GM23338 (cell line): ENCODE data around the gene LEPR. TPM values are rescaled to one million over a fixed set of nuclear protein-coding genes. Genes with fewer than 3 reads are reported as not detected.

Experiments
- ATAC-seq: fragments of 200-7000 bp; cut with Tn5 transposase; 3 replicates; pipeline ENCODE4 v1.9.1; 2020
- DNase-seq: peaks from one replicate; pipeline ENCODE4 v3.0.0-alpha.2; 2015; ENCODE audit warnings: low spot score
- H2AFZ ChIP-seq: fragments of 200-600 bp; sonication (generic); 2 replicates; pipeline ENCODE4 v1.8.0; 2016; ENCODE audit warnings: antibody characterized with exemption, mild to moderate bottlenecking, moderate library complexity
- H3F3A ChIP-seq: fragments of 200-600 bp; sonication (generic); replicated peaks from 2 replicates; pipeline ENCODE4 v1.8.0; 2017; ENCODE audit warnings: antibody characterized with exemption, mixed run types, low read depth
- H3K27ac ChIP-seq: fragments of 200-600 bp; sonication (generic); 2 replicates; pipeline ENCODE4 v1.6.1; 2016; ENCODE audit warnings: low read depth
- H3K27me3 ChIP-seq: fragments of 200-600 bp; sonication (generic); 2 replicates; pipeline ENCODE4 v1.8.0; 2016; ENCODE audit warnings: mild to moderate bottlenecking, mixed run types, moderate library complexity; ENCODE audit not compliant: insufficient read depth
- H3K36me3 ChIP-seq: fragments of 200-600 bp; sonication (generic); 2 replicates; pipeline ENCODE4 v1.8.0; 2016; ENCODE audit warnings: mild to moderate bottlenecking; ENCODE audit not compliant: insufficient read depth
- H3K4me1 ChIP-seq: fragments of 200-600 bp; sonication (generic); 2 replicates; pipeline ENCODE4 v1.8.0; 2016; ENCODE audit warnings: mild to moderate bottlenecking, moderate library complexity; ENCODE audit not compliant: insufficient read depth
- H3K4me2 ChIP-seq: fragments of 200-600 bp; sonication (generic); 2 replicates; pipeline ENCODE4 v1.7.1; 2017; ENCODE audit warnings: mixed run types
- H3K4me3 ChIP-seq: fragments of 200-600 bp; sonication (generic); 2 replicates; pipeline ENCODE4 v1.6.1; 2016; ENCODE audit warnings: mixed run types
- H3K79me2 ChIP-seq: fragments of 200-600 bp; sonication (generic); replicated peaks from 2 replicates; pipeline ENCODE4 v1.8.0; 2017; ENCODE audit warnings: mild to moderate bottlenecking; ENCODE audit not compliant: insufficient read depth
- H3K9me2 ChIP-seq: fragments of 200-600 bp; sonication (generic); 2 replicates; pipeline ENCODE4 v1.8.0; 2017; ENCODE audit not compliant: insufficient read depth
- H4K20me1 ChIP-seq: fragments of 200-600 bp; sonication (generic); replicated peaks from 2 replicates; pipeline ENCODE4 v1.8.0; 2017; ENCODE audit warnings: mild to moderate bottlenecking; ENCODE audit not compliant: insufficient read depth
- H3K27ac Mint-ChIP-seq: 2 replicates; pipeline ENCODE4 v1.8.0; 2020; ENCODE audit warnings: inconsistent platforms, mild to moderate bottlenecking, moderate library complexity, mixed read lengths
- H3K27me3 Mint-ChIP-seq: 3 replicates; pipeline ENCODE4 v1.8.0; 2022; ENCODE audit warnings: low read depth, mild to moderate bottlenecking, moderate library complexity, mixed read lengths, inconsistent platforms; ENCODE audit not compliant: insufficient read depth, poor library complexity
- H3K36me3 Mint-ChIP-seq: 3 replicates; pipeline ENCODE4 v1.8.0; 2021; ENCODE audit warnings: low read depth, mild to moderate bottlenecking, inconsistent platforms, moderate library complexity, mixed read lengths
- H3K4me1 Mint-ChIP-seq: 3 replicates; pipeline ENCODE4 v1.8.0; 2020; ENCODE audit warnings: mild to moderate bottlenecking, inconsistent platforms, mixed read lengths
- H3K4me3 Mint-ChIP-seq: 3 replicates; pipeline ENCODE4 v1.8.0; 2021; ENCODE audit warnings: moderate library complexity, mild to moderate bottlenecking, inconsistent platforms, mixed read lengths
- H3K9me3 Mint-ChIP-seq: 3 replicates; pipeline ENCODE4 v1.8.0; 2020; ENCODE audit warnings: moderate library complexity, mild to moderate bottlenecking, inconsistent platforms, mixed read lengths
- CREB1 ChIP-seq: fragments of 250-450 bp; sonication (Bioruptor Pico); IDR thresholded peaks from 2 replicates; pipeline ENCODE4 v1.5.0; 2020; ENCODE audit warnings: low read depth, mild to moderate bottlenecking, moderate library complexity
- CTCF ChIP-seq, 2 experiments: fragments of 200-600 bp in 1 of 2; sonication (generic) in 1 of 2; conservative IDR thresholded peaks; 2 replicates each; pipeline versions ENCODE4 v1.5.1 to v1.6.1; 2016 to 2017; ENCODE audit warnings: antibody characterized with exemption in 2 of 2, low read depth in 2 of 2, mild to moderate bottlenecking in 2 of 2, moderate library complexity in 1 of 2
- ETS1 ChIP-seq: IDR thresholded peaks from 2 replicates; pipeline ENCODE4 v1.6.1; 2016; ENCODE audit warnings: antibody characterized with exemption
- EZH2 ChIP-seq: fragments of 200-600 bp; sonication (generic); IDR thresholded peaks from one replicate; pipeline ENCODE4 v1.8.0; 2017; ENCODE audit warnings: antibody characterized with exemption, mild to moderate bottlenecking, low read depth; ENCODE audit not compliant: unreplicated experiment
- EZH2phosphoT487 ChIP-seq: fragments of 200-600 bp; sonication (generic); IDR thresholded peaks from one replicate; pipeline ENCODE4 v1.8.1; 2018; ENCODE audit warnings: antibody characterized with exemption; ENCODE audit not compliant: unreplicated experiment
- JUNB ChIP-seq: IDR thresholded peaks from one replicate; pipeline ENCODE4 v1.6.1; 2016; ENCODE audit warnings: antibody characterized with exemption; ENCODE audit not compliant: unreplicated experiment
- NANOG ChIP-seq: IDR thresholded peaks from 2 replicates; pipeline ENCODE4 v1.6.1; 2016; ENCODE audit warnings: antibody characterized with exemption, borderline replicate concordance
- POLR2AphosphoS5 ChIP-seq: IDR thresholded peaks from 2 replicates; pipeline ENCODE4 v1.6.1; 2016; ENCODE audit warnings: antibody characterized with exemption, low read depth
- REST ChIP-seq: IDR thresholded peaks from one replicate; pipeline ENCODE4 v1.6.1; 2018; ENCODE audit warnings: antibody characterized with exemption; ENCODE audit not compliant: unreplicated experiment
- STAT1 ChIP-seq: IDR thresholded peaks from one replicate; pipeline ENCODE4 v1.6.1; 2016; ENCODE audit warnings: antibody characterized with exemption; ENCODE audit not compliant: unreplicated experiment
- ZNF114 ChIP-seq: fragments of 250-450 bp; sonication (Bioruptor Pico); IDR thresholded peaks from 2 replicates; pipeline ENCODE4 v1.5.0; 2020; ENCODE audit warnings: mild to moderate bottlenecking, moderate library complexity
- ZNF331 ChIP-seq: fragments of 250-450 bp; sonication (Bioruptor Pico); IDR thresholded peaks from 2 replicates; pipeline ENCODE4 v1.5.0; 2020; ENCODE audit warnings: low read depth, mild to moderate bottlenecking, moderate library complexity
- ZNF462 ChIP-seq: fragments of 250-450 bp; sonication (Bioruptor Pico); IDR thresholded peaks from 2 replicates; pipeline ENCODE4 v1.5.0; 2020; ENCODE audit warnings: mild to moderate bottlenecking, moderate library complexity
- polyA plus RNA-seq: library from polyadenylated mRNA; unstranded; fragments of >200 nt; fragmentation: Nextera tagmentation; extraction: Ambion mirVana; gene quantifications from 2 replicates; pipeline ENCODE4 v1.2.1, GENCODE V29; 2016
- total RNA-seq: library from RNA; depleted of rRNA; stranded (reverse); fragments of >200 nt; shearing (Covaris generic); gene quantifications from 2 replicates; pipeline ENCODE4 v1.2.3, GENCODE V29; 2014

The LEPR gene
- total and polyA plus RNA-seq, 2 experiments from 2014 or later = 2.1 to 4.7 TPM

GRCh38 chr1:65423884-65424572 is 3.6 kb downstream of the LEPR start:
- Histone ChIP-seq H3K79me2 (peaks cover 42% of the 10 kb centered on the region), H3K4me2 (no peak overlapping the region), H2AFZ (no peak overlapping the region), H3K4me1 (peaks cover 26% of the 10 kb centered on the region), H3K4me3 (no peak overlapping the region), H3K27ac (no peak overlapping the region; the same call in 1 of the 2 replicates), H3K9me2 (no peaks in the 10 kb centered on the region), H4K20me1 (no peaks in the 10 kb centered on the region), H3K36me3 (no peaks in the 10 kb centered on the region), H3F3A (peaks cover 3% of the 10 kb centered on the region; the same call in 1 of the 2 replicates), H3K27me3 (no peaks in the 10 kb centered on the region)
- no peak for DNase-seq
- TF ChIP-seq ZNF331 (no peak), STAT1 (no peak), NANOG (no peak), ETS1 (no peak), CREB1 (CRISPR knock-in tag) (no peak), JUNB (no peak), EZH2phosphoT487 (no peak), CTCF (conservative IDR thresholded peaks at IDR 0.05; ENCODE audit: low read depth in 2 of 2) (no peak), POLR2AphosphoS5 (no peak), EZH2 (no peak), ZNF462 (CRISPR knock-in tag) (no peak), REST (no peak), ZNF114 (CRISPR knock-in tag) (no peak)
- Mint-ChIP-seq H3K9me3 (peaks cover 3% of the 10 kb centered on the region; the same call in 1 of the 3 replicates), H3K27ac (no peak overlapping the region; the same call in 1 of the 2 replicates), H3K4me3 (no peak overlapping the region), H3K27me3 (peaks cover 3% of the 10 kb centered on the region), H3K4me1 (peaks cover 27% of the 10 kb centered on the region), H3K36me3 (peaks cover 13% of the 10 kb centered on the region)
- ATAC-seq = no peak
